Nephron progenitor cell (in vitro differentiated cells): ENCODE results near the gene TIFAB.

ENCODE experiments used
- DNase-seq: peaks from one replicate; pipeline ENCODE4 v3.0.0; 2021
- H3K27ac Mint-ChIP-seq: 2 replicates; pipeline ENCODE4 v1.8.0; 2021; ENCODE audit warnings: mild to moderate bottlenecking, moderate library complexity, mixed read lengths
- H3K27me3 Mint-ChIP-seq: 2 replicates; pipeline ENCODE4 v1.8.0; 2021; ENCODE audit warnings: mild to moderate bottlenecking, low read depth, mixed read lengths; ENCODE audit not compliant: poor library complexity
- H3K36me3 Mint-ChIP-seq: 2 replicates; pipeline ENCODE4 v1.8.0; 2021; ENCODE audit warnings: low read depth, mixed read lengths
- H3K4me1 Mint-ChIP-seq: 2 replicates; pipeline ENCODE4 v1.8.0; 2021; ENCODE audit warnings: mixed read lengths
- H3K4me3 Mint-ChIP-seq: 2 replicates; pipeline ENCODE4 v1.8.0; 2021; ENCODE audit warnings: mild to moderate bottlenecking, moderate library complexity, mixed read lengths
- H3K9me3 Mint-ChIP-seq: 2 replicates; pipeline ENCODE4 v1.8.0; 2021; ENCODE audit warnings: mild to moderate bottlenecking, moderate library complexity, mixed read lengths
- TF ChIP-seq, protein P1 (sequence below): fragments of 200-600 bp; sonication (generic); IDR thresholded peaks from 2 replicates; pipeline ENCODE4 v1.5.0; 2021; ENCODE audit warnings: antibody characterized with exemption

TIFAB gene

GRCh38 chr5:135458356-135458755 lies 6.2 kb upstream of the TIFAB start:
- Mint-ChIP-seq H3K27me3 (peaks cover 58% of the 10 kb centered on the region), H3K4me1 (peaks cover 9% of the 10 kb centered on the region), H3K9me3 (no peaks in the 10 kb centered on the region), H3K36me3 (no peaks in the 10 kb centered on the region), H3K27ac (no peak overlapping the region), H3K4me3 (no peak overlapping the region)
- TF ChIP-seq, protein P1, sequence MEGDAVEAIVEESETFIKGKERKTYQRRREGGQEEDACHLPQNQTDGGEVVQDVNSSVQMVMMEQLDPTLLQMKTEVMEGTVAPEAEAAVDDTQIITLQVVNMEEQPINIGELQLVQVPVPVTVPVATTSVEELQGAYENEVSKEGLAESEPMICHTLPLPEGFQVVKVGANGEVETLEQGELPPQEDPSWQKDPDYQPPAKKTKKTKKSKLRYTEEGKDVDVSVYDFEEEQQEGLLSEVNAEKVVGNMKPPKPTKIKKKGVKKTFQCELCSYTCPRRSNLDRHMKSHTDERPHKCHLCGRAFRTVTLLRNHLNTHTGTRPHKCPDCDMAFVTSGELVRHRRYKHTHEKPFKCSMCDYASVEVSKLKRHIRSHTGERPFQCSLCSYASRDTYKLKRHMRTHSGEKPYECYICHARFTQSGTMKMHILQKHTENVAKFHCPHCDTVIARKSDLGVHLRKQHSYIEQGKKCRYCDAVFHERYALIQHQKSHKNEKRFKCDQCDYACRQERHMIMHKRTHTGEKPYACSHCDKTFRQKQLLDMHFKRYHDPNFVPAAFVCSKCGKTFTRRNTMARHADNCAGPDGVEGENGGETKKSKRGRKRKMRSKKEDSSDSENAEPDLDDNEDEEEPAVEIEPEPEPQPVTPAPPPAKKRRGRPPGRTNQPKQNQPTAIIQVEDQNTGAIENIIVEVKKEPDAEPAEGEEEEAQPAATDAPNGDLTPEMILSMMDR: no peak
- DNase-seq: no peak

- DNase-seq: peak; percentile 78
- H3K36me3 Mint-ChIP-seq: no peaks in the 10 kb centered on the region
- peaks cover 52% of the 10 kb centered on the region for H3K27me3 Mint-ChIP-seq
- H3K4me1 Mint-ChIP-seq: peaks cover 9% of the 10 kb centered on the region
- no peak overlapping the region for H3K27ac Mint-ChIP-seq
- H3K9me3 Mint-ChIP-seq: no peaks in the 10 kb centered on the region
- TF ChIP-seq, protein P1: peak; percentile 76
- H3K4me3 Mint-ChIP-seq: no peak overlapping the region
These were observed 5.4 kb upstream of the TIFAB start for GRCh38 chr5:135457424-135458071.

GRCh38 chr5:135456238-135457099 lies 4.3 kb upstream of the TIFAB start:
- H3K9me3 Mint-ChIP-seq: no peaks in the 10 kb centered on the region
- no peak overlapping the region for H3K4me3 Mint-ChIP-seq
- H3K27me3 Mint-ChIP-seq: peaks cover 49% of the 10 kb centered on the region
- DNase-seq: no peak
- H3K4me1 Mint-ChIP-seq: peaks cover 5% of the 10 kb centered on the region
- TF ChIP-seq, protein P1: no peak
- H3K27ac Mint-ChIP-seq: no peak overlapping the region
- H3K36me3 Mint-ChIP-seq: no peaks in the 10 kb centered on the region

- Mint-ChIP-seq H3K4me1 (peaks cover 5% of the 10 kb centered on the region), H3K4me3 (no peak overlapping the region), H3K27ac (no peak overlapping the region), H3K36me3 (no peaks in the 10 kb centered on the region), H3K27me3 (peaks cover 44% of the 10 kb centered on the region), H3K9me3 (no peaks in the 10 kb centered on the region)
- TF ChIP-seq, protein P1: no peak
- DNase-seq: no peak
These were observed 3.7 kb upstream of the TIFAB start for GRCh38 chr5:135455876-135456237.

DNA sequence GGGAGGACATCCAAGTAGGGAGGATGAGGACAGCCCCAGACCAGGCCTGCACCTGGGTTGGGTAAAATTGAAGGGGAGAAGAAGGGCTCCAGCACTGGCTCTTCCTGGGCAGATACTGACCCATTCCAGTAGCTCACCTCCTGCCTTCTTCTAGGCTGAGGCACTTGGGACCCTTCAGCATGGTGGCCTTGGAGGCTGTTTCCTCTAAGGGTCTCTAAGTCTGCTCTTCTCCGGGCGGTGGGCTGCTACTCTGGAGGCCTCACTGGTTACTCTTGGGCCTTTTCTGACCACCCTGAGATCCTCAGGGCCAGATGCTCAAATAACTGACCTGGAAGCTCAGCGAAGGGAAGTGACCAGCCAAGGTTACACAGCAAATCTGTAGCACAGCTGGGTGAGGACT lies 2.8 kb upstream of the TIFAB start:
- Mint-ChIP-seq H3K9me3 (no peaks in the 10 kb centered on the region), H3K27ac (no peak overlapping the region), H3K27me3 (peaks cover 36% of the 10 kb centered on the region), H3K36me3 (no peaks in the 10 kb centered on the region), H3K4me3 (no peak overlapping the region), H3K4me1 (peaks cover 5% of the 10 kb centered on the region)
- DNase-seq: no peak
- TF ChIP-seq, protein P1: no peak
